Adrenal gland (tissue), 12 donors: ENCODE results near the gene CHKA. TPM values are rescaled to one million over a fixed set of nuclear protein-coding genes. Genes with fewer than 3 reads are reported as not detected.

ENCODE experiments used
- DNase-seq, 7 donors: peaks; one replicate each; pipeline ENCODE4 v3.0.0-alpha.2; 2019 to 2020
- H3K27ac ChIP-seq, 5 donors: fragments of 200-600 bp; sonication (generic) in 4 of 5; 1 replicate in 3 of 5; 2 replicates in 2 of 5; pipeline versions ENCODE4 v1.5.1 to v1.8.0; 2016 to 2020; ENCODE audit warnings: mild to moderate bottlenecking in 1 of 5
- H3K27me3 ChIP-seq: fragments of 200-600 bp; 2 replicates; pipeline ENCODE4 v1.8.0; 2021
- H3K36me3 ChIP-seq, 2 donors: fragments of 200-600 bp; replicated peaks in 1 of 2; 1 replicate in 1 of 2; 2 replicates in 1 of 2; pipeline versions ENCODE4 v1.5.1 to v1.8.0; 2018 to 2022
- H3K4me1 ChIP-seq, 2 donors: fragments of 200-600 bp; replicated peaks in 1 of 2; 1 replicate in 1 of 2; 2 replicates in 1 of 2; pipeline versions ENCODE4 v1.5.1 to v1.8.0; 2018 to 2021
- H3K4me3 ChIP-seq, 4 donors: fragments of 200-600 bp; sonication (generic) in 3 of 4; one replicate each; pipeline ENCODE4 v1.5.1; 2016 to 2018
- H3K9me3 ChIP-seq, 3 donors: fragments of 200-600 bp; sonication (generic) in 1 of 3; replicated peaks in 1 of 3; 1 replicate in 2 of 3; 2 replicates in 1 of 3; pipeline versions ENCODE4 v1.5.1 to v1.8.0; 2016 to 2021
- POLR2A ChIP-seq, 2 donors: fragments of 450-650 bp; IDR thresholded peaks; one replicate each; pipeline ENCODE4 v1.6.1; 2017; ENCODE audit warnings: antibody characterized with exemption in 2 of 2, mild to moderate bottlenecking in 2 of 2, moderate library complexity in 1 of 2
- WGBS, 4 donors: extraction: QIAGEN DNeasy Blood & Tissue Kit in 2 of 4; methylation state at CpG; one replicate each; pipeline versions ENCODE4 v1.1.5 to v1.1.7; 2013 to 2017; 5-methylcytosine and 5-hydroxymethylcytosine counted together
- intact Hi-C, 2 donors: fragments of 100-400 bp; cut with DNase I; formaldehyde crosslinking; loops; one replicate each; pipeline versions ENCODE4 v1.14.1 to v1.15.0; 2022 to 2023
- polyA plus RNA-seq, 3 donors: library from polyadenylated mRNA; stranded (reverse); fragments of 200-250 nt in 2 of 3; fragments of 350-450 nt in 1 of 3; fragmentation: Illumina TruSeq in 1 of 3; extraction: RNeasy Lipid Tissue Mini Kit (QIAGEN cat#74804) in 1 of 3; gene quantifications; one replicate each; pipeline ENCODE4 v1.2.3, GENCODE V29; 2013 to 2014
- total RNA-seq, 9 donors: library from RNA; depleted of rRNA in 4 of 9; stranded (reverse); fragments of >200 nt in 4 of 9; fragments of 120-200 nt in 1 of 9; fragmentation: NEBNext Ultra II Directional in 1 of 9; extraction: Animal tissue kit (Norgen Biotek cat#: 25700) in 1 of 9; gene quantifications; one replicate each; pipeline versions ENCODE4 v1.1.0 to v1.2.4, GENCODE V29; 2013 to 2023
- TF ChIP-seq, protein P1 (sequence below), 6 experiments: fragments of 450-650 bp in 4 of 6; fragments of 200-600 bp in 2 of 6; sonication (generic) in 1 of 6; IDR thresholded peaks; 1 replicate in 5 of 6; 2 replicates in 1 of 6; pipeline versions ENCODE4 v1.5.1 to v1.8.0; 2016 to 2021; ENCODE audit warnings: antibody characterized with exemption in 6 of 6, mild to moderate bottlenecking in 2 of 6, moderate library complexity in 1 of 6
- donor health status: healthy with polysubstance abuse.
- donor health status: Bipolar disorder and iron deficiency.
- donor health status: DM: yes; HTN: yes; CAD: no.
- donor health status: DM: no; HTN: no; CAD: no.
- donor health status: DM: no; HTN: no; CAD: no.
- donor health status: DM: yes; HTN: yes; CAD: no.

Gene CHKA
- total and polyA plus RNA-seq, 12 donors: 26.6 to 105 (median 54.6) TPM

DNA sequence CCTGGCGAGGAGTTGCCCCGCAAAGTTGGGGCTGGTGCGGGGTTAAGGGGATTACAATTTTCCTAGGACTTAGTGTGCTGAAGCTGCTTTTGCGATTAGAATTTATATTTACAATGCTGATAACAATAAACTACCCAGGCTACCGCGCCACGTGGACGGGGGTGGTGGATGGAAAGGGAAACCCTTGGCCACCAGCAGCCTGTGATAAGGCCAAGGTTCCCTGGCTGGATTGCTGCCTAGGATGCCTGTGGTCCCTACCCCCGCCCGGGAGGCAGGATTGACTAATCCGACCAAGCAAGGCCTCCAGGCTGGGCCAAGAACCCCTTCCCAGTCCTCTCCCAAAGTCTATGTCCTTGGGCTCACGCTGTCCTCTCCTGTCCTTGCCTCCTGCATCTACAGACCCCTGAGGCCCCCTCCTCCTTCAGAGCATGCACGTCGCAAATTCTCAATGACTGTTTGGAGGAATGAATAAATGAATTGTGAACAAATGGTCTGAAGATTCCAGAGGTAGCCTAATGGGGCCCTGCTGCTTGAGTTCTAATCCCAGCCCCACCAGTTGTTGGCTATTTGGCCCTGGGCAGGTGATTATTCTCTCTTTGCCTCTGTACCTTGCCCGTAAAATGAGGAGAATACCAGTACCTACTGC, 7.6 kb upstream of the CHKA start:
- no peaks in the 10 kb centered on the region for H3K36me3 ChIP-seq
- DNase-seq: peak; percentile 91 to 98 (median 97)
- H3K4me1 ChIP-seq: peaks cover 20 to 23% of the 10 kb centered on the region in 2 donors
- H3K27ac ChIP-seq: peak overlapping the region in 4 of 5 donors; percentile 77 to 94 (median 87)
- no peaks in the 10 kb centered on the region for H3K27me3 ChIP-seq
- 10 to 23% (median 13%) methylated on average over 9 to 15 of the region's 15 CpGs for WGBS, 4 donors
- no peaks in the 10 kb centered on the region for H3K9me3 ChIP-seq
- intact Hi-C loops: no loop called here
- H3K4me3 ChIP-seq: peak overlapping the region in 2 of 4 donors; percentile 2 to 53
- TF ChIP-seq, protein P1, sequence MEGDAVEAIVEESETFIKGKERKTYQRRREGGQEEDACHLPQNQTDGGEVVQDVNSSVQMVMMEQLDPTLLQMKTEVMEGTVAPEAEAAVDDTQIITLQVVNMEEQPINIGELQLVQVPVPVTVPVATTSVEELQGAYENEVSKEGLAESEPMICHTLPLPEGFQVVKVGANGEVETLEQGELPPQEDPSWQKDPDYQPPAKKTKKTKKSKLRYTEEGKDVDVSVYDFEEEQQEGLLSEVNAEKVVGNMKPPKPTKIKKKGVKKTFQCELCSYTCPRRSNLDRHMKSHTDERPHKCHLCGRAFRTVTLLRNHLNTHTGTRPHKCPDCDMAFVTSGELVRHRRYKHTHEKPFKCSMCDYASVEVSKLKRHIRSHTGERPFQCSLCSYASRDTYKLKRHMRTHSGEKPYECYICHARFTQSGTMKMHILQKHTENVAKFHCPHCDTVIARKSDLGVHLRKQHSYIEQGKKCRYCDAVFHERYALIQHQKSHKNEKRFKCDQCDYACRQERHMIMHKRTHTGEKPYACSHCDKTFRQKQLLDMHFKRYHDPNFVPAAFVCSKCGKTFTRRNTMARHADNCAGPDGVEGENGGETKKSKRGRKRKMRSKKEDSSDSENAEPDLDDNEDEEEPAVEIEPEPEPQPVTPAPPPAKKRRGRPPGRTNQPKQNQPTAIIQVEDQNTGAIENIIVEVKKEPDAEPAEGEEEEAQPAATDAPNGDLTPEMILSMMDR (IDR thresholded peaks at IDR 0.05): no peak
- peak in 1 of 2 donors; percentile 39 for TF ChIP-seq POLR2A (IDR thresholded peaks at IDR 0.05)

DNA sequence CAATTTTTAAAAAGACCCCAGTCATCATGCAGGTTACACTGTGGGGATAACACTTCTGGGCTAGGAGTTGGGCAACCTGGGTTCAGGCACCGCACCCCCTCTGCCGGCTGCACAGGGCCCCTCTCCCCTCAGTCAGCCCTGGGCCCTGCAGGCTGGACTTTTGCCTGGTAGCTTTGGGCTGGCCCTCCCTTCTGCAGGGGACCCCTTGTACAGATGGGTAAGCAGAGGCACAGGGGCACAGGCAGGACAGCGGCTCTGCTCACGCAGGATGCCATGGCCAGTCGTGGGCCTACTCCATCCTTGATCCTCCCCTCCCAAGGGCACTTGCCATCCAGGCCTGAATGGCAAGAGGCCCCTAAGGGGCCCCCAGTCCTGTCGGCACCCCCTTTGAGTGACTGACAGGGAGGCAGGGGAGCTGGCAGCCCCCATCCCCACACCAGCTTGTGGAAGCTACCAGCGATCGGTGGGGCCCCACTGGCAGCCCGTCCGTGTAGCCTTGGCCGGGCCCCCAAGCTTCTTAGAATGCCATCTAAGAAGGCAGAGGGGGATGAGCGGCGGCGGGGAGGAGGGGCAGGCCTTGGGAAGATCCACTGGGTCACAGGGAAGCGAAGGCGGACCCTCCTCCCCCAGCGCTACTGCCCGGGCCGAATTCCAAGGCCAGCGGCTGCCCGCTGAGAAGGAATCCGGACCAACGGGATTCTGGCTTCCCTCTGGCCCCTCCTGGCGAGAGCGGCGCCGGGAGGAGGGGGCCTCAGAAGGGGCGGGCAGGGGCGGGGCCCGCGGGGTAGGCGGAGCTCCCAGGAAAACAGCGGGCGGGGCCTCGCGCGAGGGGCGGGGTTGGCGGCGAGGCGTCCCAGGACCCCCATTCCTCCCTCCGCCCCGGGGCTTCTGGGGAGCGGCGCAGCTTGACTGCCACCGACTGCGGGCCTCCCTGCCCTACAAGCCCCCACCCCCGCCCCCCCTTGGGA, 6.8 kb upstream of the CHKA start:
- H3K27me3 ChIP-seq: no peaks in the 10 kb centered on the region
- no peaks in the 10 kb centered on the region for H3K36me3 ChIP-seq
- H3K9me3 ChIP-seq: no peaks in the 10 kb centered on the region
- 7 to 89% (median 35%) methylated on average over 2 to 48 of the region's 48 CpGs for WGBS, 4 donors
- intact Hi-C loops: no loop called here
- TF ChIP-seq, protein P1 (IDR thresholded peaks at IDR 0.05): no peak
- no peak for TF ChIP-seq POLR2A (IDR thresholded peaks at IDR 0.05)
- H3K27ac ChIP-seq: peak overlapping the region in 4 of 5 donors; percentile 77 to 94 (median 87)
- peaks cover 24 to 27% of the 10 kb centered on the region in 2 donors for H3K4me1 ChIP-seq
- DNase-seq: peak; percentile 70 to 78 (median 75)
- peak overlapping the region in 2 of 4 donors; percentile 2 to 53 for H3K4me3 ChIP-seq

DNA sequence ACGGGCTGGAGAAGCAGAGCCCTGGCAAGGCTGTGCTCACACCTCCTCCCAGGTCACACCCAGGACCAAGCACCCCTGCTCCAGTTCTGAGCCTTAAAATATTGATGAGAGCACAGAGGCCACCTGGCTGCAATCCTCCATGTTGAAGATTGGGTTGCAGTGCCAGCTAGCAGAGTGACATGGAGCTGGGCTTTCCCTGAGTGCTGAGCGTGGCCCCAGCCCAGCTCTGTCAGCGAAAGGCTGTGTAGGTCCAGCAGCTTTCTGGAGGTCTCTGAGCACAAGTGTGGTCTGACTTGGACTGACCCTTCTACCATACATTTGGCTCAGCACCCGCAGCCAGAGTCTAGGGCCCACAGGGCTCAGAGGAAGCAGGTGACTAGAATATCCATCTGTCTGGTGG, 4.0 kb upstream of the CHKA start:
- Histone ChIP-seq H3K36me3 (no peaks in the 10 kb centered on the region), H3K27me3 (no peaks in the 10 kb centered on the region), H3K4me3 (no peak overlapping the region), H3K27ac (no peak overlapping the region), H3K4me1 (peaks cover 35 to 36% of the 10 kb centered on the region in 2 donors), H3K9me3 (no peaks in the 10 kb centered on the region)
- intact Hi-C loops: no loop called here
- WGBS, 4 donors: 85 to 100% (median 90%) methylated on average over 3 to 4 of the region's 4 CpGs; no CpG with 5 or more reads in 1 of the 4 donors
- DNase-seq: peak in 1 of 7 donors; percentile 16
- no peak for TF ChIP-seq POLR2A (IDR thresholded peaks at IDR 0.05)
- TF ChIP-seq, protein P1 (IDR thresholded peaks at IDR 0.05): no peak
